K562 (cell line): ENCODE results near the gene TUT4. TPM values are rescaled to one million over a fixed set of nuclear protein-coding genes. Genes with fewer than 3 reads are reported as not detected.

ENCODE experiments used
- ADNP ChIP-seq: fragments of 200-800 bp; sonication (Bioruptor generic); IDR thresholded peaks from 2 replicates; pipeline ENCODE4 v1.6.1; 2016; ENCODE audit warnings: missing genetic modification characterization, missing compliant biosample characterization
- BMI1 ChIP-seq: fragments of 150-350 bp; IDR thresholded peaks from 2 replicates; pipeline ENCODE4 v1.6.1; 2014; ENCODE audit warnings: low read length
- CEBPB ChIP-seq: fragments of 450-650 bp; IDR thresholded peaks from 2 replicates; pipeline ENCODE4 v1.6.1; 2016; ENCODE audit warnings: missing genetic modification characterization, missing compliant biosample characterization
- GABPB1 ChIP-seq: sonication (generic); formaldehyde crosslinking; IDR thresholded peaks from 2 replicates; pipeline ENCODE4 v1.8.0; 2022; ENCODE audit warnings: mild to moderate bottlenecking, missing genetic modification reagents
- NFIC ChIP-seq: fragments of 450-650 bp; IDR thresholded peaks from 2 replicates; pipeline ENCODE4 v1.6.1; 2017; ENCODE audit warnings: mild to moderate bottlenecking, inconsistent platforms
- POLR2H ChIP-seq: IDR thresholded peaks from 2 replicates; pipeline ENCODE4 v1.6.1; 2016; ENCODE audit warnings: missing genetic modification characterization, low read depth, mild to moderate bottlenecking, control low read depth, missing compliant biosample characterization, moderate library complexity
- POLR3G ChIP-seq: IDR thresholded peaks from 2 replicates; pipeline ENCODE4 v1.6.1; 2011; ENCODE audit not compliant: insufficient read length, insufficient replicate concordance; ENCODE audit errors: extremely low read depth
- SRSF3 ChIP-seq: fragments of 200-400 bp; formaldehyde crosslinking; IDR thresholded peaks from 2 replicates; pipeline ENCODE4 v1.6.1; 2016; ENCODE audit warnings: mild to moderate bottlenecking, low read length, moderate library complexity; ENCODE audit not compliant: insufficient read depth
- STAG1 ChIP-seq: sonication (generic); formaldehyde crosslinking; IDR thresholded peaks from 2 replicates; pipeline ENCODE4 v1.5.0; 2020; ENCODE audit warnings: missing genetic modification reagents, borderline replicate concordance
- SUPT5H ChIP-seq: fragments of 450-650 bp; IDR thresholded peaks from 2 replicates; pipeline ENCODE4 v1.6.1; 2016
- ZBTB40 ChIP-seq, 2 experiments: fragments of 450-650 bp in 1 of 2; sonication (generic) in 1 of 2; formaldehyde crosslinking in 1 of 2; IDR thresholded peaks; 2 replicates each; pipeline versions ENCODE4 v1.7.1 to v1.9.0; 2016 to 2022; ENCODE audit warnings: inconsistent platforms in 1 of 2, mild to moderate bottlenecking in 1 of 2, missing genetic modification reagents in 1 of 2
- ZNF253 ChIP-seq: fragments of 250-450 bp; sonication (Bioruptor Pico); conservative IDR thresholded peaks from 2 replicates; pipeline ENCODE4 v1.6.1; 2021; ENCODE audit warnings: mild to moderate bottlenecking
- ZNF561 ChIP-seq: fragments of 450-650 bp; formaldehyde crosslinking; conservative IDR thresholded peaks from 2 replicates; pipeline ENCODE4 v1.4.0; 2020; ENCODE audit warnings: mild to moderate bottlenecking, moderate library complexity
- polyA plus RNA-seq, 8 experiments: library from polyadenylated mRNA; depleted of rRNA in 4 of 8; stranded (reverse) in 5 of 8; unstranded in 3 of 8; fragments of >200 nt; fragmentation: Nextera tagmentation in 2 of 8; fragmentation: Illumina TruSeq in 1 of 8; extraction: Ambion mirVana in 2 of 8; extraction: Trizol in 1 of 8; gene quantifications; 2 replicates each; pipeline versions ENCODE4 v1.2.1 to v1.2.3, GENCODE V29; 2011 to 2014; ENCODE audit warnings: inconsistent platforms in 1 of 8, missing spikeins in 1 of 8
- total RNA-seq, 7 experiments: library from RNA; depleted of rRNA in 6 of 7; stranded (reverse); fragments of >200 nt in 6 of 7; fragmentation: Illumina TruSeq in 2 of 7; extraction: Trizol in 2 of 7; gene quantifications; 2 replicates each; pipeline versions ENCODE4 v1.2.1 to v1.2.3, GENCODE V29; 2011 to 2021; ENCODE audit warnings: low replicate concordance in 1 of 7
- TF ChIP-seq, protein P1 (sequence below): fragments of 450-650 bp; IDR thresholded peaks from 2 replicates; pipeline ENCODE4 v1.6.1; 2016; ENCODE audit warnings: borderline replicate concordance
- TF ChIP-seq, protein P2 (sequence below): fragments of 450-650 bp; formaldehyde crosslinking; IDR thresholded peaks from 2 replicates; pipeline ENCODE4 v1.4.0; 2022; ENCODE audit warnings: mild to moderate bottlenecking, moderate library complexity

The TUT4 gene
- total and polyA plus RNA-seq, 9 of the 15 experiments (the other 6 are each of a cell fraction or from before 2014, with no cell fraction given): 15.8 to 53.5 (median 36.7) TPM

DNA sequence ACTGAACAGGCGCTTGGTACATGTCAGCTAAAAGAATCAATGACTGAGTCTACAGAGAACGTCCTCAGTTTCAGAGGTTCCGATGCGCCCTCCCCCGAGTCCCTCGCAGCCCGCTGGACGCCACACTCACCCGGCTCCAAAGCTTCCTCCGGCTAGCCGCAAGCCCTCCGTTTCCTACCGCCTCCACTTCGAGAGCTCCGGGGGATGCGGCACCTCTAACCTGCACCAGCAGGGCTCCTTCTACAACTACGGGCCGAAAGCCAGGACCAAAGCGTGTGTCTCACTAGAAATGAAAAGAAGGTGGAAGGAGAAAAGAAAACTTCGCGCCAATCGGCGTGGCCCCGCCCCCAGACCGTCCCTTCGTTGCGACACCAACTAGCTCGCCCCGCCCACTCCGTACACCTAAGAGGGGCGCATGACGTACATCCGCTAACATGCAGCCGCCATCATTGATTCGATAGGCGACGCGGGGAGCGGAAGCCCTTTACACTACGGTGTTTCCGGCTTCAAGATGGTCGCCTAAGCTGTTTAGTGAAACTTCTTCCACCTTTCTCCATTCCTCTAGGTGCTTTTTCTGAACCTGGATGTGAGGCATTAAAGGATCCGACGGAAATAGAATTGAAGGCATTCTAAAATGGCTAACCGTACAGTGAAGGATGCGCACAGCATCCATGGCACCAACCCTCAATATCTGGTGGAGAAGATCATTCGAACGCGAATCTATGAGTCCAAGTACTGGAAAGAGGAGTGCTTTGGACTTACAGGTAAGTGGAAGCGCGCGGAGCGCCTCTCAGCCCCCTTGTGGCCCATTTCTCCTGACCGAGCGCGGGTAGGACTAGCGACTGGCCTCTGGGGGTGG is 148.5 kb downstream of the TUT4 start, which contains the start of the genes ORC1 and PRPF38A (continued):
- TF ChIP-seq, protein P1, sequence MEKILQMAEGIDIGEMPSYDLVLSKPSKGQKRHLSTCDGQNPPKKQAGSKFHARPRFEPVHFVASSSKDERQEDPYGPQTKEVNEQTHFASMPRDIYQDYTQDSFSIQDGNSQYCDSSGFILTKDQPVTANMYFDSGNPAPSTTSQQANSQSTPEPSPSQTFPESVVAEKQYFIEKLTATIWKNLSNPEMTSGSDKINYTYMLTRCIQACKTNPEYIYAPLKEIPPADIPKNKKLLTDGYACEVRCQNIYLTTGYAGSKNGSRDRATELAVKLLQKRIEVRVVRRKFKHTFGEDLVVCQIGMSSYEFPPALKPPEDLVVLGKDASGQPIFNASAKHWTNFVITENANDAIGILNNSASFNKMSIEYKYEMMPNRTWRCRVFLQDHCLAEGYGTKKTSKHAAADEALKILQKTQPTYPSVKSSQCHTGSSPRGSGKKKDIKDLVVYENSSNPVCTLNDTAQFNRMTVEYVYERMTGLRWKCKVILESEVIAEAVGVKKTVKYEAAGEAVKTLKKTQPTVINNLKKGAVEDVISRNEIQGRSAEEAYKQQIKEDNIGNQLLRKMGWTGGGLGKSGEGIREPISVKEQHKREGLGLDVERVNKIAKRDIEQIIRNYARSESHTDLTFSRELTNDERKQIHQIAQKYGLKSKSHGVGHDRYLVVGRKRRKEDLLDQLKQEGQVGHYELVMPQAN: peak; percentile 69
- TF ChIP-seq POLR3G (no peak), NFIC (peak; percentile 28; the same call in 1 of the 2 replicates), ZBTB40 (IDR thresholded peaks at IDR 0.05) (peak; percentile 94), ZBTB40 (CRISPR knock-in tag; IDR thresholded peaks at IDR 0.05) (no peak), BMI1 (no peak), GABPB1 (CRISPR knock-in tag) (peak; percentile 97), SRSF3 (no peak), ADNP (no peak), STAG1 (CRISPR knock-in tag) (no peak; the same call in 1 of the 2 replicates), POLR2H (peak; percentile 96), ZNF253 (CRISPR knock-in tag) (no peak), CEBPB (tag) (peak; percentile 100), ZNF561 (CRISPR knock-in tag) (0 out of 2 replicates have a peak, but pooled peaks have one; percentile 16), SUPT5H (peak; percentile 97)
- TF ChIP-seq, protein P2, sequence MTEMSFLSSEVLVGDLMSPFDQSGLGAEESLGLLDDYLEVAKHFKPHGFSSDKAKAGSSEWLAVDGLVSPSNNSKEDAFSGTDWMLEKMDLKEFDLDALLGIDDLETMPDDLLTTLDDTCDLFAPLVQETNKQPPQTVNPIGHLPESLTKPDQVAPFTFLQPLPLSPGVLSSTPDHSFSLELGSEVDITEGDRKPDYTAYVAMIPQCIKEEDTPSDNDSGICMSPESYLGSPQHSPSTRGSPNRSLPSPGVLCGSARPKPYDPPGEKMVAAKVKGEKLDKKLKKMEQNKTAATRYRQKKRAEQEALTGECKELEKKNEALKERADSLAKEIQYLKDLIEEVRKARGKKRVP (CRISPR knock-in tag): 0 out of 2 replicates have a peak, but pooled peaks have one; percentile 31
